ENCODE measurements around the gene CTPS2. TPM values are rescaled to one million over a fixed set of nuclear protein-coding genes. Genes with fewer than 3 reads are reported as not detected.

Gene CTPS2
- total RNA-seq, 5 donors from 2014 or later (not counting 1 experiment from before 2014, with no cell fraction given), result 5.2 to 6.7 (median 5.7) TPM

DNA sequence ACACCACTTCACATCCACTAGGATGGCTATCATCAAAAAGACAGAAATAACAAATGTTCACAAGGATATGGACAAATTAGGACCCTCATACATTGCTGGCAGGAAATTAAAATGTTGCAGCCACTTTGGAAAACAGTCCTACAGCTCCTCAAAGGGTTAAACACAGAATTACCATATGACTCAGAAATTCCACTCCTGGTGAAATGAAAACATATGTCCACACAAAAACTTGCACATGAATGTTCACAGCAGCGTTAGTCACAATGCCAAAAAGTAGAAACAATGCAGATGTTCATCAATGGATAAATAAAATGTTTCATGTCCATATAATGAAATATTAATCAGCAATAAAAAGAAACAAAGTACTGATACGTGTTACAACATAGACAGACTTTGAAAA is 47.4 kb downstream of the CTPS2 start:
- WGBS (ENCODE audit: insufficient coverage), result no CpG with 5 or more reads among the region's 2 CpGs
- H3K9me3 ChIP-seq, result no peaks in the 10 kb centered on the region
- H3K27ac ChIP-seq (ENCODE audit: low read length), result no peak overlapping the region
- H3K4me1 Mint-ChIP-seq, result no peaks in the 10 kb centered on the region
- no peak for ATAC-seq (replicated peaks in 1 of 4)
- no peaks in the 10 kb centered on the region for H3K4me1 ChIP-seq (ENCODE audit: control insufficient read depth in 1 of 2, extremely low read depth in 1 of 2, insufficient read depth in 2 of 2, low read length in 2 of 2)
- CTCF ChIA-PET, result interaction anchor here in 1 of 2 donors (1.0 kb wide), 1 partner anchor 542 kb away, joined by 4 read pairs; the partner anchor contains the start of gene GRPR
- no peaks in the 10 kb centered on the region for H3K9me3 Mint-ChIP-seq
- no peak for DNase-seq
- POLR2A ChIA-PET, result no interaction called here
- H3K36me3 ChIP-seq (ENCODE audit: control insufficient read depth in 2 of 2, extremely low read depth in 1 of 2, insufficient read depth in 1 of 2, low read length in 1 of 2), result no peaks in the 10 kb centered on the region
- peaks cover 15% of the 10 kb centered on the region for H3K36me3 Mint-ChIP-seq
- no peak overlapping the region for H3K4me3 Mint-ChIP-seq
- H3K27ac Mint-ChIP-seq, result no peak overlapping the region
- peaks cover 0 to 5% of the 10 kb centered on the region in 2 donors for H3K27me3 Mint-ChIP-seq
- H3K27me3 ChIP-seq (replicated peaks in 1 of 2; ENCODE audit: control insufficient read depth in 2 of 2, extremely low read depth in 1 of 2, insufficient read depth in 2 of 2, low read length in 1 of 2), result no peaks in the 10 kb centered on the region
- no peak overlapping the region for H3K4me3 ChIP-seq (ENCODE audit: control insufficient read depth in 1 of 2, extremely low read depth in 1 of 2, low read length in 1 of 2)

DNA sequence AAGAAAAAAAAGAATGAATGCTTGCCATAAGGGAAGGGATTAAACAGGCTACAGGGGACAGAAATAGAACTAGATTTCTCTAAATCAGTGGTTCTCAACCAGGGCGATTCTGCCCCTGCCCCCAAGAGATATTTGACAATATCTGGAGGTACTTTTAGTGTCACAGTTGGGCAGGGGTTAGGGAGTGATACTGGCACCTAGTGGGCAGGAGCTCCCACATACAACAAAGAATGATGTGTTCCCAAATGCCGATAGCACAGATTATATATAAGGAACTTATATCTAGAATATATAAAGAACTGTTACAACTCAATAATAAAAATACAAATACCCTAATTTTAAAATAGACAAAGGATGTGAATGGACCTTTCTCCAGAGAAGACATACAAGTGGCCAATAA is 47.8 kb downstream of the CTPS2 start:
- WGBS (ENCODE audit: insufficient coverage), result no CpG with 5 or more reads among the region's 2 CpGs
- no peaks in the 10 kb centered on the region for H3K4me1 ChIP-seq (ENCODE audit: control insufficient read depth in 1 of 2, extremely low read depth in 1 of 2, insufficient read depth in 2 of 2, low read length in 2 of 2)
- Mint-ChIP-seq H3K4me3 (no peak overlapping the region), H3K36me3 (peaks cover 15% of the 10 kb centered on the region), H3K9me3 (no peaks in the 10 kb centered on the region), H3K27ac (no peak overlapping the region), H3K27me3 (peaks cover 0 to 5% of the 10 kb centered on the region in 2 donors), H3K4me1 (no peaks in the 10 kb centered on the region)
- no peaks in the 10 kb centered on the region for H3K36me3 ChIP-seq (ENCODE audit: control insufficient read depth in 2 of 2, extremely low read depth in 1 of 2, insufficient read depth in 1 of 2, low read length in 1 of 2)
- H3K27ac ChIP-seq (ENCODE audit: low read length), result no peak overlapping the region
- POLR2A ChIA-PET, result no interaction called here
- H3K9me3 ChIP-seq, result no peaks in the 10 kb centered on the region
- DNase-seq (no peak), ATAC-seq (replicated peaks in 1 of 4) (no peak)
- H3K4me3 ChIP-seq (ENCODE audit: control insufficient read depth in 1 of 2, extremely low read depth in 1 of 2, low read length in 1 of 2), result no peak overlapping the region
- H3K27me3 ChIP-seq (replicated peaks in 1 of 2; ENCODE audit: control insufficient read depth in 2 of 2, extremely low read depth in 1 of 2, insufficient read depth in 2 of 2, low read length in 1 of 2), result no peaks in the 10 kb centered on the region
- CTCF ChIA-PET, result interaction anchor here in 1 of 2 donors (0.5 to 1.0 kb wide), 3 partner anchors 101 to 542 kb away, joined by 3 to 5 read pairs (median 4); partner anchors contain the start of gene GRPR

DNA sequence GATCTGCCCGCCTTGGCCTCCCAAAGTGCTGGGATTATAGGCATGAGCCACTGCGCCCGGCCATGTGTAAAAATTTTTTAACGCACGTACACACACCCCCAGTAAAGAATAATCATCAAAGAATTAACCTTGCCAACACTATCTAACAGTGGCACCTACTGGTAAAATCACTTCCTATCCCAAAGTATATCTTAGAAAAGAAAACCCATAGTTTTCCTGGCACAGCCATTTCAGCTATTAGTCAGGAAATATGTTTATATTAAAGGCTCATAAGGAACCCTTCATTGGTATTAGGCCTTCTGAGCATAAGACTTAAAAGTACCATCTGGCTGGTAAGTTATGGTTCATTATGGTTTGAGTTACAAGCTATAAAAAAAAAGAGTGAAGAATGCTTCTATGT is 48.4 kb downstream of the CTPS2 start:
- no peak overlapping the region for H3K4me3 ChIP-seq (ENCODE audit: control insufficient read depth in 1 of 2, extremely low read depth in 1 of 2, low read length in 1 of 2)
- no CpG with 5 or more reads among the region's 5 CpGs for WGBS (ENCODE audit: insufficient coverage)
- H3K27me3 ChIP-seq (replicated peaks in 1 of 2; ENCODE audit: control insufficient read depth in 2 of 2, extremely low read depth in 1 of 2, insufficient read depth in 2 of 2, low read length in 1 of 2), result no peaks in the 10 kb centered on the region
- H3K4me1 Mint-ChIP-seq, result no peaks in the 10 kb centered on the region
- no peaks in the 10 kb centered on the region for H3K9me3 ChIP-seq
- H3K9me3 Mint-ChIP-seq, result no peaks in the 10 kb centered on the region
- no peaks in the 10 kb centered on the region for H3K4me1 ChIP-seq (ENCODE audit: control insufficient read depth in 1 of 2, extremely low read depth in 1 of 2, insufficient read depth in 2 of 2, low read length in 2 of 2)
- no peaks in the 10 kb centered on the region for H3K36me3 ChIP-seq (ENCODE audit: control insufficient read depth in 2 of 2, extremely low read depth in 1 of 2, insufficient read depth in 1 of 2, low read length in 1 of 2)
- ChIA-PET POLR2A (no interaction called here), CTCF (interaction anchor here (0.5 to 1.0 kb wide), 5 partner anchors 101 to 541 kb away, joined by 3 to 5 read pairs (median 3); partner anchors contain the start of gene GRPR (in 1 of the 2))
- DNase-seq (no peak), ATAC-seq (replicated peaks in 1 of 4) (no peak)
- no peak overlapping the region for H3K4me3 Mint-ChIP-seq
- H3K27ac ChIP-seq (ENCODE audit: low read length), result no peak overlapping the region
- no peak overlapping the region for H3K27ac Mint-ChIP-seq
- H3K36me3 Mint-ChIP-seq, result peaks cover 17% of the 10 kb centered on the region
- peaks cover 0 to 5% of the 10 kb centered on the region in 2 donors for H3K27me3 Mint-ChIP-seq

DNA sequence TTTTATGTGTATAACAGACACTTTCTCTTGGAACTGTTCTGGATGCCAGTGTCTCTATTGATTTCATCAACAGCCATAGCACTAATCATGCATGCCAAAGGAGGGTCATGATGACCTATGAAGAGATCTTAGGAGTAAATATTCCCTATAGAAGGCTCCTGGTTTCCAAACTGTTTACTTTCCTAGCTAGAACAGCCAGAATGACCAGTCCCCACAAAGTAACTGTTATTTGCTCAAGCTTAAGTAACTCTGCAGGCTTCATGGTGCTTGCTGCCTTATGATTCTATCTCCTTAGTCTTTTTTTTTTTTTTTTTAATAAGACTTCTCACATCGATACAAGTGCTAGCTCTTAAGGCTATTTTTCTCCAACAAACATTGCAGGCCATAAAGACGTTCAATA is 50.1 kb downstream of the CTPS2 start:
- ATAC-seq (replicated peaks in 1 of 4) (no peak), DNase-seq (no peak)
- no peaks in the 10 kb centered on the region for H3K4me1 Mint-ChIP-seq
- no peak overlapping the region for H3K4me3 ChIP-seq (ENCODE audit: control insufficient read depth in 1 of 2, extremely low read depth in 1 of 2, low read length in 1 of 2)
- H3K4me1 ChIP-seq (ENCODE audit: control insufficient read depth in 1 of 2, extremely low read depth in 1 of 2, insufficient read depth in 2 of 2, low read length in 2 of 2), result no peaks in the 10 kb centered on the region
- no peak overlapping the region for H3K27ac Mint-ChIP-seq
- no peaks in the 10 kb centered on the region for H3K27me3 ChIP-seq (replicated peaks in 1 of 2; ENCODE audit: control insufficient read depth in 2 of 2, extremely low read depth in 1 of 2, insufficient read depth in 2 of 2, low read length in 1 of 2)
- H3K9me3 ChIP-seq, result no peaks in the 10 kb centered on the region
- H3K36me3 Mint-ChIP-seq, result peaks cover 20% of the 10 kb centered on the region
- peaks cover 0 to 7% of the 10 kb centered on the region in 2 donors for H3K27me3 Mint-ChIP-seq
- ChIA-PET POLR2A (no interaction called here), CTCF (interaction anchor here (0.7 kb wide), 2 partner anchors 13 to 805 kb away, joined by 3 read pairs; no protein-coding TSS in a partner anchor)
- H3K36me3 ChIP-seq (ENCODE audit: control insufficient read depth in 2 of 2, extremely low read depth in 1 of 2, insufficient read depth in 1 of 2, low read length in 1 of 2), result no peaks in the 10 kb centered on the region
- H3K27ac ChIP-seq (ENCODE audit: low read length), result no peak overlapping the region
- WGBS (ENCODE audit: insufficient coverage), result no CpG with 5 or more reads among the region's 2 CpGs
- H3K9me3 Mint-ChIP-seq, result no peaks in the 10 kb centered on the region
- no peak overlapping the region for H3K4me3 Mint-ChIP-seq

DNA sequence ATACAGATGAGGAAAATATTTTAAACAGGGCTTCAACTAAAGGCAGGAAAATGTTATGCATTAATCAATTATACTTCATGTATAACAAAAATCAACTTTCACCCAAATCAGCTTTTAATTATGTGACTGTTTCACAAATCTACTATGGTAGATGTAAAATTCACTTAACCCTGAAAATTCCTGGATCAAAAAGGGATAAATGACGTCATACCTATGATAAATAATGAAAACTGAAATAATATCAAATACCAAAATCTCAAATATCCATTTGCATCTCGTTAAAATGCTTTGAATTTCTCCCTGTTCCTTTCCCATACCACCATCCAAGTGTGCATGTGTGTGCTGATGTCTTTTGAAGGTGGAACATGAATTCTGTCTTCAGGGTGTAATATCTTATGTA is 51.0 kb downstream of the CTPS2 start:
- H3K4me3 ChIP-seq (ENCODE audit: control insufficient read depth in 1 of 2, extremely low read depth in 1 of 2, low read length in 1 of 2), result no peak overlapping the region
- Mint-ChIP-seq H3K4me3 (no peak overlapping the region), H3K9me3 (no peaks in the 10 kb centered on the region), H3K27ac (no peak overlapping the region), H3K36me3 (peaks cover 21% of the 10 kb centered on the region), H3K4me1 (no peaks in the 10 kb centered on the region), H3K27me3 (peaks cover 0 to 8% of the 10 kb centered on the region in 2 donors)
- no peaks in the 10 kb centered on the region for H3K36me3 ChIP-seq (ENCODE audit: control insufficient read depth in 2 of 2, extremely low read depth in 1 of 2, insufficient read depth in 1 of 2, low read length in 1 of 2)
- DNase-seq (no peak), ATAC-seq (replicated peaks in 1 of 4) (no peak)
- no peaks in the 10 kb centered on the region for H3K4me1 ChIP-seq (ENCODE audit: control insufficient read depth in 1 of 2, extremely low read depth in 1 of 2, insufficient read depth in 2 of 2, low read length in 2 of 2)
- H3K9me3 ChIP-seq, result no peaks in the 10 kb centered on the region
- ChIA-PET POLR2A (no interaction called here), CTCF (no interaction called here)
- no peak overlapping the region for H3K27ac ChIP-seq (ENCODE audit: low read length)
- WGBS (ENCODE audit: insufficient coverage), result no CpG with 5 or more reads among the region's 2 CpGs
- no peaks in the 10 kb centered on the region for H3K27me3 ChIP-seq (replicated peaks in 1 of 2; ENCODE audit: control insufficient read depth in 2 of 2, extremely low read depth in 1 of 2, insufficient read depth in 2 of 2, low read length in 1 of 2)

DNA sequence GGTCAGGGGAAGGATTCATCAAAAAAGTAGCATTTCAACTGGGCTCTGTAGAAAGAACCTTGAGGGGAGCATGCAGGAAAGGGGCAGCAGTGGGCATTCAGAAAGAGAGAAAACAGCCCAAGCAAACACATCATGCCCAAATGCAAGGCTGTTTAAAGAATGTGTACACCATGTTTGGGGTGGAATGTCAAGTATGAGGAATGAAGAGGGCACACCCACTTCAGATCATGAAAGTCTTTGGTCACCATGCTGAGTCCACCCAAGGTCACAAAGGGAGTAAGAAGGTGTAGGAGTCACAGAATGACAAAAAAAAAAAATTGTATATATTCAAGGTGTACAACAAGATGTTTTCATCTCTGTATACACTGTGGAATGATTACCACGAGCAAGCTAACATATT is 53.1 kb downstream of the CTPS2 start:
- H3K4me3 Mint-ChIP-seq, result no peak overlapping the region
- no peaks in the 10 kb centered on the region for H3K4me1 ChIP-seq (ENCODE audit: control insufficient read depth in 1 of 2, extremely low read depth in 1 of 2, insufficient read depth in 2 of 2, low read length in 2 of 2)
- H3K4me1 Mint-ChIP-seq, result no peaks in the 10 kb centered on the region
- ATAC-seq (replicated peaks in 1 of 4) (no peak), DNase-seq (no peak)
- no peak overlapping the region for H3K27ac ChIP-seq (ENCODE audit: low read length)
- no CpG with 5 or more reads among the region's 1 CpG for WGBS (ENCODE audit: insufficient coverage)
- H3K9me3 Mint-ChIP-seq, result no peaks in the 10 kb centered on the region
- H3K36me3 ChIP-seq (ENCODE audit: control insufficient read depth in 2 of 2, extremely low read depth in 1 of 2, insufficient read depth in 1 of 2, low read length in 1 of 2), result no peaks in the 10 kb centered on the region
- H3K27ac Mint-ChIP-seq, result no peak overlapping the region
- no peaks in the 10 kb centered on the region for H3K27me3 ChIP-seq (replicated peaks in 1 of 2; ENCODE audit: control insufficient read depth in 2 of 2, extremely low read depth in 1 of 2, insufficient read depth in 2 of 2, low read length in 1 of 2)
- POLR2A ChIA-PET, result no interaction called here
- peaks cover 11% of the 10 kb centered on the region for H3K36me3 Mint-ChIP-seq
- CTCF ChIA-PET, result no interaction called here
- H3K27me3 Mint-ChIP-seq, result peaks cover 0 to 6% of the 10 kb centered on the region in 2 donors
- H3K4me3 ChIP-seq (ENCODE audit: control insufficient read depth in 1 of 2, extremely low read depth in 1 of 2, low read length in 1 of 2), result no peak overlapping the region
- H3K9me3 ChIP-seq, result no peaks in the 10 kb centered on the region

DNA sequence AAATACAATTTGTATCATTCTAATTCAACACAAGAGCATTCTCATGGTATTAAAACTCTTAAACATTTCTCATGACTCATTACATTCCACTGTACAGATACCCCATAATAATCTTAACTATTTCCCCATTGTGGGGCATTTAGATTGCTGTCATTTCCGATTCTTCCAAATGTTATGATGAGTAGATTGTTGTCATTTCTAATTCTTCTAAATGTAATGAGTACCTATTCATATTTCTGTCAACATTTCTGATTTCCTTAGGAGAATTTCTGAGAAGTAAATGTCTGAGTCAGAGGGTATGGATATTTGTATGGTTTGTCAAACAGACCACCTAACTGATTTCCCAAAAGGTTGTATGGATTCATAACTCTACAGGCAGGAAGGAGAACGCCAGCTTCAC is 54.2 kb downstream of the CTPS2 start:
- CTCF ChIA-PET, result no interaction called here
- DNase-seq (no peak), ATAC-seq (replicated peaks in 1 of 4) (no peak)
- Histone ChIP-seq H3K4me3 (ENCODE audit: control insufficient read depth in 1 of 2, extremely low read depth in 1 of 2, low read length in 1 of 2) (no peak overlapping the region), H3K4me1 (ENCODE audit: control insufficient read depth in 1 of 2, extremely low read depth in 1 of 2, insufficient read depth in 2 of 2, low read length in 2 of 2) (no peaks in the 10 kb centered on the region), H3K9me3 (no peaks in the 10 kb centered on the region), H3K27me3 (replicated peaks in 1 of 2; ENCODE audit: control insufficient read depth in 2 of 2, extremely low read depth in 1 of 2, insufficient read depth in 2 of 2, low read length in 1 of 2) (no peaks in the 10 kb centered on the region), H3K36me3 (ENCODE audit: control insufficient read depth in 2 of 2, extremely low read depth in 1 of 2, insufficient read depth in 1 of 2, low read length in 1 of 2) (no peaks in the 10 kb centered on the region), H3K27ac (ENCODE audit: low read length) (no peak overlapping the region)
- POLR2A ChIA-PET, result no interaction called here
- no CpG with 5 or more reads among the region's 2 CpGs for WGBS (ENCODE audit: insufficient coverage)
- no peaks in the 10 kb centered on the region for H3K9me3 Mint-ChIP-seq
- H3K4me3 Mint-ChIP-seq, result no peak overlapping the region
- H3K4me1 Mint-ChIP-seq, result no peaks in the 10 kb centered on the region
- no peak overlapping the region for H3K27ac Mint-ChIP-seq
- peaks cover 11% of the 10 kb centered on the region for H3K36me3 Mint-ChIP-seq
- H3K27me3 Mint-ChIP-seq, result peaks cover 0 to 3% of the 10 kb centered on the region in 2 donors

All from T-cell (primary cell).